ENCODE measurements around the gene KY.

DNA sequence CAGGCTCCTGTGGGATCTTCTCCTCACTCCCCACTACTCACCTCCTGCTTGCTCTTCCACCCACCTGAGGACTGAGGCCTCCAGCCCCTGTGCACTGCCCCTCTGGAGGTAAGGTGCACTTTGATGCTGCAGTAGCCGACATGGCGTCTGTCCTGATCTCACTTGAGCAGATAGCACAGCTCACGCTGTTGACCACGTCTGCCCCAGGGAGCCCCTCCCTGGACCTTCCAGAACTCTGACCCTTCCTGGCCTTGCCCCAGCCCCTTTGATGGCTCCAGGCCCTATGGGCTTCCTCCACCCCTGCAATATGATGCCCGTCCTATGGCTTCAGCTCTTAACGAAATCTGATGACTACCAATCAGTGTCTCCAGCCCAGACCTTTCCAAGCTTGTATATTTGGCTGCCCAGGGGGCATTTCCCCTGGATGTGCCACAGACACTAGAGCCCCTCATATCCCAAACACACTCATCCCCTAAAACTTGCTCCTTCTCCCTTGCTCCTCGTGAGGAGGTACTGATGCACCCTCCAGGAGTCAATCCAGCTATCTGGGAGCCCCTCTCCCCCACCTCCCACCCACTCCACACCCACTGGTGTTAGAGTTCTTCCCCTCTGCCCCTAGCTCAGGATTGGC, 27.1 kb downstream of the KY start:
- no peak for TF ChIP-seq EZH2 (IDR thresholded peaks at IDR 0.05; ENCODE audit: borderline replicate concordance, insufficient read depth, low read depth, low read length, poor library complexity, severe bottlenecking)
- TF ChIP-seq, protein P1, sequence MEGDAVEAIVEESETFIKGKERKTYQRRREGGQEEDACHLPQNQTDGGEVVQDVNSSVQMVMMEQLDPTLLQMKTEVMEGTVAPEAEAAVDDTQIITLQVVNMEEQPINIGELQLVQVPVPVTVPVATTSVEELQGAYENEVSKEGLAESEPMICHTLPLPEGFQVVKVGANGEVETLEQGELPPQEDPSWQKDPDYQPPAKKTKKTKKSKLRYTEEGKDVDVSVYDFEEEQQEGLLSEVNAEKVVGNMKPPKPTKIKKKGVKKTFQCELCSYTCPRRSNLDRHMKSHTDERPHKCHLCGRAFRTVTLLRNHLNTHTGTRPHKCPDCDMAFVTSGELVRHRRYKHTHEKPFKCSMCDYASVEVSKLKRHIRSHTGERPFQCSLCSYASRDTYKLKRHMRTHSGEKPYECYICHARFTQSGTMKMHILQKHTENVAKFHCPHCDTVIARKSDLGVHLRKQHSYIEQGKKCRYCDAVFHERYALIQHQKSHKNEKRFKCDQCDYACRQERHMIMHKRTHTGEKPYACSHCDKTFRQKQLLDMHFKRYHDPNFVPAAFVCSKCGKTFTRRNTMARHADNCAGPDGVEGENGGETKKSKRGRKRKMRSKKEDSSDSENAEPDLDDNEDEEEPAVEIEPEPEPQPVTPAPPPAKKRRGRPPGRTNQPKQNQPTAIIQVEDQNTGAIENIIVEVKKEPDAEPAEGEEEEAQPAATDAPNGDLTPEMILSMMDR (IDR thresholded peaks at IDR 0.05): no peak

All from B cell (primary cell).